Osteocyte (in vitro differentiated cells): ENCODE data around the gene YARS1. TPM values are rescaled to one million over a fixed set of nuclear protein-coding genes. Genes with fewer than 3 reads are reported as not detected.
A peak's percentile ranks its signal among the peaks of the same experiment; 100 is the strongest.

Experiments
- DNase-seq: peaks from one replicate; pipeline ENCODE4 v3.0.0; 2021; ENCODE audit warnings: mixed read lengths; ENCODE audit not compliant: unreplicated experiment; ENCODE audit errors: extremely low spot score
- H3K27ac Mint-ChIP-seq: one replicate; pipeline ENCODE4 v1.8.0; 2021; ENCODE audit warnings: mild to moderate bottlenecking, mixed read lengths; ENCODE audit not compliant: unreplicated experiment
- H3K27me3 Mint-ChIP-seq: one replicate; pipeline ENCODE4 v1.8.0; 2021; ENCODE audit warnings: mixed read lengths; ENCODE audit not compliant: unreplicated experiment
- H3K36me3 Mint-ChIP-seq: one replicate; pipeline ENCODE4 v1.8.0; 2021; ENCODE audit warnings: mixed read lengths; ENCODE audit not compliant: unreplicated experiment
- H3K4me1 Mint-ChIP-seq: one replicate; pipeline ENCODE4 v1.8.0; 2021; ENCODE audit warnings: mixed read lengths; ENCODE audit not compliant: unreplicated experiment
- H3K4me3 Mint-ChIP-seq: one replicate; pipeline ENCODE4 v1.8.0; 2021; ENCODE audit warnings: mild to moderate bottlenecking, moderate library complexity, mixed read lengths; ENCODE audit not compliant: unreplicated experiment
- H3K9me3 Mint-ChIP-seq: one replicate; pipeline ENCODE4 v1.8.0; 2021; ENCODE audit warnings: mixed read lengths; ENCODE audit not compliant: unreplicated experiment
- CTCF ChIP-seq: fragments of 200-600 bp; sonication (generic); IDR thresholded peaks from 2 replicates; pipeline ENCODE4 v1.5.0; 2021; ENCODE audit warnings: antibody characterized with exemption, mild to moderate bottlenecking, moderate library complexity
- total RNA-seq: library from RNA; stranded (reverse); gene quantifications from 2 replicates; pipeline ENCODE4 v1.2.1, GENCODE V29; 2021

The YARS1 gene
- total RNA-seq, 1 donor from 2014 or later = 177 TPM

- H3K27ac Mint-ChIP-seq = no peak overlapping the region
- TF ChIP-seq CTCF = no peak
- no peaks in the 10 kb centered on the region for H3K27me3 Mint-ChIP-seq
- H3K9me3 Mint-ChIP-seq = no peaks in the 10 kb centered on the region
- H3K4me3 Mint-ChIP-seq = no peak overlapping the region
- no peak for DNase-seq
- H3K36me3 Mint-ChIP-seq = peaks cover 20% of the 10 kb centered on the region
- no peaks in the 10 kb centered on the region for H3K4me1 Mint-ChIP-seq
These were observed 46.2 kb upstream of the YARS1 start for GRCh38 chr1:32863218-32863880.

- no peaks in the 10 kb centered on the region for H3K27me3 Mint-ChIP-seq
- no peak for TF ChIP-seq CTCF
- H3K36me3 Mint-ChIP-seq = peaks cover 26% of the 10 kb centered on the region
- H3K27ac Mint-ChIP-seq = no peak overlapping the region
- H3K4me1 Mint-ChIP-seq = no peaks in the 10 kb centered on the region
- no peak for DNase-seq
- no peaks in the 10 kb centered on the region for H3K9me3 Mint-ChIP-seq
- no peak overlapping the region for H3K4me3 Mint-ChIP-seq
These were observed 44.9 kb upstream of the YARS1 start for GRCh38 chr1:32861904-32862695.

DNA sequence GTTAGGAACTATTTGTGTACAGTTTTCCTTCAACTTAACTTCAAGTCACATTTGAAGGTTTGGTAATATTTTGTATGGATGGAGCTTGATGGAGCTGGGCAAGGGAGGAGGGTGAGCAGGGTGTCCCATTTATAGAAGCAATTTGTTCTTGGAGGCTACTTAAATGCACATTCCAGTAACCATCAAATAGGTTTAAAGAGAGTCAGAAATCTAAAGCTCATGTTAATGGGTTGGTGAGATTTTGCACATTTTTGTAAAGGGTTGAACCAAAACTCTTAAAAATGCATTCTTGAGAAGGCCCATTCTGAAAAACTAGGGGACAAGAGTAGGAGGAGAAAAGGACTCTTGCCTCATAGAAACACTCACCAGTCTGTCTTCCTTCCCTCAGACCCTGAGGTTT, 43.4 kb upstream of the YARS1 start:
- DNase-seq = no peak
- Mint-ChIP-seq H3K4me3 (no peak overlapping the region), H3K4me1 (no peaks in the 10 kb centered on the region), H3K27ac (no peak overlapping the region), H3K27me3 (no peaks in the 10 kb centered on the region), H3K36me3 (peaks cover 39% of the 10 kb centered on the region), H3K9me3 (no peaks in the 10 kb centered on the region)
- no peak for TF ChIP-seq CTCF

DNA sequence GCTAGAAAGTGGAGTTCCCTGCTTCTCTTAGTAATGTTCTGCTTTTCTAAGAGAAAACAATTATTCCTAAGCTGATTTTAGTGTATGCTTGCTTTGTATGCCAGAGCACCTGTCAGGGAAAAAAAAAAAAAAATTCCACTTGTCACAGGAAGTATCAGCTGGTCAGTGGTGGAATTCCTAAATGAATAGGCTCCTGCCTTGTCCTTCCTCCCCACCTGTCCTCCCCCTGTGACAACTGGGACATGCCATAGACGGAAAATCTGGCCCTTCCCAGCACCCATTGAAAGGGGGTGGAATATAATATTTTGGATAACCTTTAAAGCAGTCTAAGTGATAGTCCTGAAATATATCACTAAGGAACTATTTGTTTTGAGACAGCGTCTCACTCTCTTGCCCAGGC, 42.8 kb upstream of the YARS1 start:
- no peak for TF ChIP-seq CTCF
- Mint-ChIP-seq H3K9me3 (no peaks in the 10 kb centered on the region), H3K27ac (no peak overlapping the region)

GRCh38 chr1:32858791-32859190, 41.6 kb upstream of the YARS1 start:
- Mint-ChIP-seq H3K9me3 (no peaks in the 10 kb centered on the region), H3K27me3 (no peaks in the 10 kb centered on the region), H3K27ac (no peak overlapping the region), H3K4me1 (no peaks in the 10 kb centered on the region), H3K4me3 (no peak overlapping the region), H3K36me3 (peaks cover 49% of the 10 kb centered on the region)
- DNase-seq = peak; percentile 51
- no peak for TF ChIP-seq CTCF

More for the DNA sequence above, 42.8 kb upstream of the YARS1 start:
- no peaks in the 10 kb centered on the region for H3K27me3 Mint-ChIP-seq
- peaks cover 44% of the 10 kb centered on the region for H3K36me3 Mint-ChIP-seq
- H3K4me3 Mint-ChIP-seq = no peak overlapping the region
- no peaks in the 10 kb centered on the region for H3K4me1 Mint-ChIP-seq
- no peak for DNase-seq
